WERI-Rb-1 (cell line): ENCODE data around the gene TMEM132C.

Source experiments
- DNase-seq: peaks from one replicate; pipeline ENCODE4 v3.0.0-alpha.2; 2020
- H3K27ac ChIP-seq: fragments of 250-450 bp; sonication (Bioruptor Pico); 2 replicates; pipeline ENCODE4 v1.5.1; 2020; ENCODE audit warnings: mild to moderate bottlenecking, moderate library complexity
- H3K27me3 ChIP-seq: fragments of 250-450 bp; sonication (Bioruptor Pico); 2 replicates; pipeline ENCODE4 v1.5.1; 2021; ENCODE audit warnings: mild to moderate bottlenecking, low read depth, moderate library complexity; ENCODE audit not compliant: insufficient read depth, severe bottlenecking
- H3K36me3 ChIP-seq: fragments of 250-450 bp; sonication (Bioruptor Pico); 2 replicates; pipeline ENCODE4 v1.5.1; 2020; ENCODE audit warnings: mild to moderate bottlenecking, moderate library complexity
- H3K4me3 ChIP-seq: 2 replicates; pipeline ENCODE4 v1.5.1; 2011; ENCODE audit warnings: low read depth, mild to moderate bottlenecking, control low read depth, low read length
- H3K9me3 ChIP-seq: fragments of 250-450 bp; sonication (Bioruptor Pico); 2 replicates; pipeline ENCODE4 v1.5.1; 2021; ENCODE audit warnings: mild to moderate bottlenecking, moderate library complexity; ENCODE audit not compliant: severe bottlenecking
- TF ChIP-seq, protein P1 (sequence below): IDR thresholded peaks from 2 replicates; pipeline ENCODE4 v1.5.1; 2011; ENCODE audit warnings: low read depth, mild to moderate bottlenecking, control low read depth, inconsistent platforms, low read length

The TMEM132C gene

DNA sequence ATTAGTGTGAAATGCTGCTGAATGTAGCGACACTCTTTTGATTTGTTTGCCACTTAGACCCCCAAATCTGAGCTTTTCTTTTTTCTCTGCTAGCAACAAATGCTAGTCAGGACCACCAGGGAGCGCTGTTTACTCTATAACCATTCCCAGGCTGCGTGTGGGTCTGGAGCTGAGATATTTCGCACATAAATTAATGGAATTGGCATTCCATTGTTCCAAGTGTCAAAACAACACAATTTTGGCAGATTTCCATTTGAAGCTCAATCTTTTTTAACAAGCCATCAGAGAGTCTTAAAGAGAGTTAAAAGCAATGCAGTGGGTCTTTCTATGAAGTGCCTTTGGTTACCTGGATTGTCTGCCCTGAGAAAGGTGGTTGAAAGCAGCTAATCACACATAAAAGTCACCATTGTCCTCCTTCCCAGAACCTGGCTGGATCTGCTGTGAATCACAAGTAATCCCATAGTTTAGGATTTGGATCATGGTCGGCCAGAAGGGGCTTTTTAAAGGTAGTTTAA, 7.4 kb upstream of the TMEM132C start:
- no peak overlapping the region for H3K27ac ChIP-seq
- no peak overlapping the region for H3K4me3 ChIP-seq
- peaks cover 3% of the 10 kb centered on the region for H3K9me3 ChIP-seq
- no peaks in the 10 kb centered on the region for H3K36me3 ChIP-seq
- DNase-seq: peak; percentile 57
- TF ChIP-seq, protein P1, sequence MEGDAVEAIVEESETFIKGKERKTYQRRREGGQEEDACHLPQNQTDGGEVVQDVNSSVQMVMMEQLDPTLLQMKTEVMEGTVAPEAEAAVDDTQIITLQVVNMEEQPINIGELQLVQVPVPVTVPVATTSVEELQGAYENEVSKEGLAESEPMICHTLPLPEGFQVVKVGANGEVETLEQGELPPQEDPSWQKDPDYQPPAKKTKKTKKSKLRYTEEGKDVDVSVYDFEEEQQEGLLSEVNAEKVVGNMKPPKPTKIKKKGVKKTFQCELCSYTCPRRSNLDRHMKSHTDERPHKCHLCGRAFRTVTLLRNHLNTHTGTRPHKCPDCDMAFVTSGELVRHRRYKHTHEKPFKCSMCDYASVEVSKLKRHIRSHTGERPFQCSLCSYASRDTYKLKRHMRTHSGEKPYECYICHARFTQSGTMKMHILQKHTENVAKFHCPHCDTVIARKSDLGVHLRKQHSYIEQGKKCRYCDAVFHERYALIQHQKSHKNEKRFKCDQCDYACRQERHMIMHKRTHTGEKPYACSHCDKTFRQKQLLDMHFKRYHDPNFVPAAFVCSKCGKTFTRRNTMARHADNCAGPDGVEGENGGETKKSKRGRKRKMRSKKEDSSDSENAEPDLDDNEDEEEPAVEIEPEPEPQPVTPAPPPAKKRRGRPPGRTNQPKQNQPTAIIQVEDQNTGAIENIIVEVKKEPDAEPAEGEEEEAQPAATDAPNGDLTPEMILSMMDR: peak; percentile 67
- H3K27me3 ChIP-seq: no peaks in the 10 kb centered on the region

DNA sequence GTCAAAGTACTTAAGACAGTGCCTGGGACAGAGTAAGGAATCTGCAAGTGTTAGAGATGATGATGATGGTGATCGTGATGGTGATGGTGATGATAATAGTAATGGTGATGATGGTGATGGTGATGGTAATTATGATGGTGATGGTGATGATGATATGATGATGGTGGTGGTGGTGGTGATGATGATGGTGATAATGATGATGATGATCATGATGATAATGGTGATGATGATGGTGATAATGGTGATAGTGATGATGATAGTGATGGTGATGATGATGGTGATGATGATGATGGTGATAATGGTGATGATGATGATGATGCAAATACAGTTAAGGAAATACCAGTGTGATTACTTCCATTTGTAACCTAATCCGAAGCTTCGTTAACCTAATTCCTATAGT, 5.2 kb upstream of the TMEM132C start:
- H3K27me3 ChIP-seq: peaks cover 4% of the 10 kb centered on the region
- no peak for DNase-seq
- TF ChIP-seq, protein P1: no peak

DNA sequence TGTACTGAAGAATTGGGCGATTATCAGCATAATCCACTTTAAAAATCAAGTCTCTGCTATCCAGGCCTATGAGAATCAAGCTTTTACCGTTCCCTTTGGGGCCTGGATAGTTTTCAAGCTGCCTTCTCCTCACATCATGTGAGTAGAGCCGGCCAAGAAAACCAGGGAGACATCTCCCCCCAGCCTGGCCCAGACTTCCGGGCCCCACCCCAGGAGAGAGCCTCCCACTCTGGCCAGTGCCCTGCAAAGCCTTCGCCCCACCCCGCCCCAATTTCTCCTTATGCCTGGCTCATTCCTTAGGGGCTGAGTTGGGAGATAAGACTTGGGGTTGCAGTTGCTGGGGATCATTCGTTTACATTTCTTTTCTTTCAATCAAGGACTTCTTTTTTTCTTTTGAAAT, 1.4 kb upstream of the TMEM132C start:
- TF ChIP-seq, protein P1: no peak
- H3K9me3 ChIP-seq: peaks cover 3% of the 10 kb centered on the region
- DNase-seq: no peak
- H3K27ac ChIP-seq: no peak overlapping the region
- H3K4me3 ChIP-seq: no peak overlapping the region
- no peaks in the 10 kb centered on the region for H3K36me3 ChIP-seq
- H3K27me3 ChIP-seq: peaks cover 15% of the 10 kb centered on the region

More for the DNA sequence above, 5.2 kb upstream of the TMEM132C start:
- H3K4me3 ChIP-seq: no peak overlapping the region
- H3K36me3 ChIP-seq: no peaks in the 10 kb centered on the region
- no peak overlapping the region for H3K27ac ChIP-seq
- peaks cover 3% of the 10 kb centered on the region for H3K9me3 ChIP-seq

DNA sequence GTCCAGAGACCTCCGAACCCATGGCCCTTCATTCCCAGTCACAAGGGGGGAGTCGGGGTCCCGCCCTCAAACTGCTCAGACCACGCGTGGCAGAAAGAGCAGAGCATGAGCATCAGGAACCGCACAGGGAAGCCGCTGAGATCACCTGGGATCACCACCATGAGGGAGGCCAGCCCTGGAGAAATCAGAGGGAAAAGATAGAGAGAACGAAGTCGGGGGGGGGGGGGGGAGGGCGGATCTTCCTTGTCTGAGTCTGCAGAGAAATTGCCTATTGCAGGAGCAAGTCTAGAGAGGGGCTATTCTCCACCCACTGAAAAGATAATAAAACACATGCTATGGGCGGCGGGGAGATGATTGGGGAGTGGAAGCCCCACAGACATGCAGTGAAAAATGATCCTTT, 884 bp upstream of the TMEM132C start:
- TF ChIP-seq, protein P1: no peak
- H3K27me3 ChIP-seq: peaks cover 15% of the 10 kb centered on the region

DNA sequence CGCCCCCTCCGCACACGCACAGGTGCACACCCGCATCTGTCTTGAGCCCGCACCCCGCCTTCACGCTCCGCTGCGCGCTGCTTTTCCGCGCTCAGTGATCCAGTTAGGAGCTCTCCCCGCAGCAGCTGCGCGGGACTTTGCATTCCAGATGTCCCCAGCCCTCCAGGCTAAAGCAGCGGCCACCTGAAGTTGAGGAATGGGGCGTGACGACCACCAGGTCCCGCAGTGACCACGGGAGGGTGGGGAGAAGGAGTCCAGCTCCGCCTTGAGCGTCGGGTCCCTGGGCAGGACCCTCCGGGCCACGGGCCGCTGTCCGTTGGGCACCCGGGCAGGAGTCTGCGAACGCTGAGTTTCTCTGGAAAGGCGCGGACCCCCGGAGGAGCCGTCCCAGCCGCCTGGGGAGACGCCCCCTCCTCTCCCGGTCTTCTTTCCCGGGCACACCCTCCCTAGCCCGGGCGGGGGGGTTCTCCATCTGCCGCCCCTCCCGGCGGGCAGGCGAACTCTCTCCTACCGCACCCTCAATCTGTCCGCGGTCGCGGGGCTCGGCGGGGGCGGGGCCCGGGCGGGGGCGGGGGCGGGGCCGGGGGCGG, 334 bp upstream of the TMEM132C start:
- no peak overlapping the region for H3K27ac ChIP-seq
- H3K27me3 ChIP-seq: peaks cover 15% of the 10 kb centered on the region
- TF ChIP-seq, protein P1: no peak
- no peaks in the 10 kb centered on the region for H3K36me3 ChIP-seq
- peak overlapping the region; percentile 45 for H3K4me3 ChIP-seq
- no peak for DNase-seq
- H3K9me3 ChIP-seq: peaks cover 3% of the 10 kb centered on the region

More for the DNA sequence above, 884 bp upstream of the TMEM132C start:
- Histone ChIP-seq H3K9me3 (peaks cover 3% of the 10 kb centered on the region), H3K4me3 (no peak overlapping the region), H3K36me3 (no peaks in the 10 kb centered on the region), H3K27ac (no peak overlapping the region)
- no peak for DNase-seq
